DMS114 treated with DMSO at 0.1 percent for 48 hours (cell line): Measurements from ENCODE around the gene CDK13.
"Not testable (repeated sequence)": the region's sequence is repeated elsewhere in the genome, so short reads cannot be mapped to it uniquely, and the experiment has no call there.

Experiments used
- DNase-seq: peaks from one replicate; lab custom pipeline; 2025; ENCODE audit not compliant: unreplicated experiment; lab: John Stamatoyannopoulos, UW

The CDK13 gene

DNA sequence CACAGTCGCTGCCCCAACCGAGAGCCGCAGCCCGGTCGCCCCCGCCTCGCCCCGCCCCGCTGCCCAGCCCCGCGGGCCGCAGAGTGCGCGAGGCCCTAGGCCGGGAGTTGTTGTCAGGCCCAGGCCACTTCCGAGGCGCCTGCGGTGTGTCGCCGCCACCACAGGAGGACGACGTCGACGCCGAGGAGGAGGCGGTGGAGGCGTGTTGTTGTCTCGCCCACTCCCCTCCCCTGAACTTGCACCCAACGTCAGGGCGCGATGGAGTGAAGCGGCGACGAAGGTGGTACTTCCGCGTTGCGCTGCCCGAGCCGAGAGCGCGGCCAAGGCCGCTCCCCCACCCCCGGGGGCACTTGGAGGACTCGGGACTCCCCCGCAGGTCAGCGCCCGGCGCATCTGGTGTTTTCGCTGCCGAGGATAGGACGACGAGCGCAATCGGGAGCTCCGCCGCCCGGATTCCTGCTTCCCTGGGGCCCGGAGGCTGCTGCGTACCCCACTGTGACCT lies at the start of gene CDK13:
CDK13 (plus strand) TSS at position 286 of the 502 bp plus-strand sequence. CDS start 386 bp downstream, outside the sequence.
- DNase-seq = peak; percentile 75

DNA sequence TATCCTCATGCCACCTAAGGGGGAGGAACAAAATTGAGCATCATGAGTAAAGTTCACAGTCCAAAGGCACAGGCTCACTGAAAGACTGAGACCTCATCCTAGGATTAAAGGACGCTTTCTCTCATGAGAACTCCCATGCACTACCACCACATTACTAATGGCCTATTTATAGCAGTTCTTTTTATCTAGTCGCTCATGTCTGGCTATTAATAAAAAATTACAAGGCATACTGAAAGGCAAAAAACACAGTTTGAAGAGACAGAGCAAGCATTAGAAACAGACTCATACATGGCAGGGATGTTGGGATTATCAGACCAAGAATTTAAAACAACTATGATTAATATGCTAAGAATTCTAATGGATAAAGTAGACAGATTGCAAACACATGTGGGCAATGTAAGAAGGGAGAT lies 46.0 kb upstream of the CDK13 start:
- no peak for DNase-seq

DNA sequence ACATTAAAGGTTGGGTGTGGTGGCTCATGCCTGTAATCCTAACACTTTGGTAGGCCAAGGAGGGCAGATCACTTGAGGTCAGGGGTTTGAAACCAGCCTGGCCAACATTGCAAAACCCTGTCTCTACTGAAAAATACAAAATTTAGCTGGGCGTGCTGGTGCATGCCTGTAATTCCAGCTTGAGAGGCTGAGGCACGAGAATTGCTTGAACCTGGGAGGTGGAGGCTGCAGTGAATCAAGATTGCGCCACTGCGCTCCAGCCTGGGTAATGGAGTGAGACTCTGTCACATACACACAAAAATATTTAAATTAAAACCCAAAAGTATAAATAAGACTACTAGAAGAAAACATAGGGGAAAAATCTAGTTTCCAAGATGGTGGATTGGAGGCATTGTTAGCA lies 41.9 kb upstream of the CDK13 start:
- no peak for DNase-seq

DNA sequence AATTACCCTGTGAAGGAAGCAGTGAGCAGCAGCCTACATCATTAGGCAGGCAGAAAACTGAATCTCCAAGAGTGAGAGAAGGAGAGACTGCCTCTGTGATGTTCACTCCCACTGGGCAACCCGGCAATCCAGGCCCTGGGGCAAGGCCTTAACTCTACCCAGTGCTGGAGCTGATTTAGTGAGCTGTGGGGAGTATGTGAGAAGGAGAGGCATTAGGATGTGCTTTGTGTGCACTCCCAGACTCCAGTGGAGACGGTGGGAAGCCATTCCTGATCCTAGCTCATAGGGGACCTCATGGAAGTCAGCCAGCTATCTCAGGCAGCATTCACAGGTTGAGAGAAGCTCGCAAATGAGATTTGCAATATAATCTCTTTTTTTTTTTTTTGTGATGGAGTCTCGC lies 41.1 kb upstream of the CDK13 start:
- DNase-seq = no peak

DNA sequence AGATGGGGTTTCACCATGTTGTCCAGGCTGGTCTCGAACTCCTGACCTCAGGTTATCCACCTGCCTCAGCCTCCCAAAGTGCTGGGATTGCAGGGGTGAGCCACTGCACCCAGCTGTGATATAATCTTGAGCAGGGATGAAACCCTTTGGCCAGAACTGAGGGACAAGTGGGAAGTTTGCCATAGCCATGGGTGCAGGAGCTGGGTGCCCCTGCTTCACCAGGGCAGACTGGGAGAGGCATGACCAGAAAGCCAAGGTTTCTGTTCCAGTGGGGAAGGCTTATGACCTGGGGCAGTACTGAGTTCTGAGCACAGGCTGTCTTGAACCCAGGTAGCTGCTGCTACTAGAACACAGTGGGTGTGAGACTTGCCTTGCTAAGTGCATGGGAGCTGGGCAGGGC lies 40.5 kb upstream of the CDK13 start:
- DNase-seq = no peak

DNA sequence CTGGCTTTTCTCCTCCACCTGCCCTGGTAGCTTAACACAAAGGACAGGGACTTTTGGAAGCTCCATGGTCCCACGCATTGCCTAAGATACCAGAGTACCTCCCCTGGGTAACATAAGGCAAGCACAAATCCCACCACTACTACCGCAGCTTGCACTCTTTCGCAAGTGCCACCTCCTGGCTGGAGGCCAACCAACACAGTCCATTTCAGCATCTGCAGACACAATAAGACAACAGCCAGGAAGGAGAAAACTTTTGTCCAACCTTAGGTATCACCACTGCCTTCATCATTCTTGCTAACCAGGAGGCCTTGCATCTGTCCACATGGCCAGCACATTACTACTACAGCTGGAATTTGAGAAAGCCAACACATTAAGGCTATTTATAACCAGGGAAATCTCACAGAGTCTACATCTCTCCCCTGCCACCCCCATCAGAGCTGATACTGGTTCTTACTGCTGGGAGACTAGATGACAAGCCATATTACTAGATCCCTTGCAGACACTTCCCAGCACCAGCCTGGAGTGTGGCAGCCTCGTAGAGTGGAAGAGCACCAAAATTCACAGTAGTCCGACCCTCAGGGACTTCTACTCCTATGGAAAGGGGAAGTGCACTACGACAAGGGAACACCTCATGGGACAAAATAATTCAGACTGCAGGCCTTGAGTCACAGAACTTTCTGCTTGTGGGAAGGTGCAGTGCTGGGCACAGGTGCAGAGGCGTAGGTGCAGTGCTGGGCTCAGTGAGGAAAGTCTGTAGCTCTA lies 39.8 kb upstream of the CDK13 start:
- DNase-seq = no peak

DNA sequence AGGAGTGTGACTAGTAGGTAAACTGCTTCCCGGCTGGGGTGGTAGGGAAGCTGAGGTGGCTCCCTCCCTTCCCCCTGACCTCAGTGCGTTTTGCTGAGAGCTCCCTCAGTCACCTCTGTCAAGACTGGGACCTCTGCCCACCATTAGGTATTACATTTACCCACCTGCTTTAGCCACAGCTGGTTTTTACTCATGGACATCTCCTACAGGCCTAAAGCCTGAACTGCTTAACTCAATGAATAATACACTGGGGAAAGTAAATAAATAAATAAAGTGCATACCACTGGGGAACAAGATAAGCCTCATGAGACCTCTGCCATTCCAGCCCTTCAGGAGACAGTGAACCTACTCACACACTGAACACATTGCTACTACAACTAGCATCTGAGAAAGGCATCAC lies 38.9 kb upstream of the CDK13 start:
- DNase-seq = no peak

DNA sequence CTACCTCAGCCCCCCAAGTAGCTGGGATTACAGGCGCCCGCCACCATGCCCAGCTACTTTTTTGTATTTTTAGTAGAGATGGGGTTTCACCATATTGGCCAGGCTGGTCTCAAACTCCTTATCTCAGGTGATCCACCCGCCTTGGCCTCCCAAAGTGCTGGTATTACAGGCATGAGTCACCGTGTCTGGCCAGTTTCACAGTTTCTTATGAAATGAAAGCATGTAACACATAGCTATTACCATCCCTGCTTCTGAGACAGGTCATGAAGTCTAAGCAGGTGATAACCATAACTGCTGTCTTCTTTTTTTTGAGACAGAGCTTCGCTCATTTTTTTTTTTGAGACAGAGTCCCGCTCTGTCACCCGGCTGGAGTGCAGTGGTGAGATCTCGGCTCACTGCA lies 34.2 kb upstream of the CDK13 start:
- DNase-seq = not testable (repeated sequence)

DNA sequence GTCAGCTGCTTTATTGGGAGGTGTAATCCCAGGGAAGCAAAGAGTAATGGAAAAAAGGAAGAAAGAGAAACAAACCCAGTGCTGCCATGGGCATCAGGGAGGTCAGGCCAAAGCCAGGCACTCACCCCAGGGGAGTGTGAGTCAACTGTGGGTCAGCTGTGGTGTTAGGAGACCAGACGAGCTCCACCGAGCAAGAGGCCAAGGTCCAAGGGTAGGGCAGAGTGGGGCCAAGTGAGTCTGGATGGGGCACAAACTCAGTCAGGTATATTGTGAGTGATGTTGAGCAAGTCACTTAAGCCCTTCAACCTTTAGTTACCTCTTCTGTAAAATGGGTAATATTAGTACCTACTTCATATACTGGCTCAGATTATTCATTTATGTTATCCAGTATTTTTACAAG lies 30.4 kb upstream of the CDK13 start:
- no peak for DNase-seq

DNA sequence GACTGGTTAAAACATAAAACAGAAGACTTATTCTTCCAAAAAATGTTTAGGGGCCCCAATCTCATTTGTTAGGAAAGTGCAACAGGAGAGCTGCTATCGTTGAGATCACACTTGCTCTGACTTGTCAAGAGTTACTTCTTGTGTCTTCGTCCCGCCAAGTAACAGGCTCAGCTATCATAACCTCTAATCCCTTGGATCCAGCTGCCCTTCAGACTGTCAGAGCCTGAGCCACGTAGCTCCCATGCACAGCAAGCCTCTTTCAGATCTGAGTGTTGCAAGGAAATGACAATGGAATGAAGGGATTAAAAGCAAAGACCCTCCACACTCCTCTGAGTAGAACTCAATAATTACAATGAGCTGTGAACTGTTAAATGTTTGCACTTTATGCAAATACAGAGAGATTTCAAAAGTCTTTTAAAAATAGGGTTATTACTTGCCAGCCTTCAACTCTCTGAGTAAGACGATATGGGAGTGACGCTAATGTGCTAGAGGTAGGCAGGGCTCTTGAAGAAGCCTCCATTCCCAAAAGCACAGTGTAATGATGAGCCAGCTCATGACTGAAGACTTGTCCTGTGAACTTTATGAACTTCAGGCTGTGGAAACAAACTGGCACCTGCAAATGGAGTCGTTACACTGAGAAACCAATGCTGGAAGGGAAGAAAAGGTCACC lies 28.4 kb upstream of the CDK13 start:
- no peak for DNase-seq

DNA sequence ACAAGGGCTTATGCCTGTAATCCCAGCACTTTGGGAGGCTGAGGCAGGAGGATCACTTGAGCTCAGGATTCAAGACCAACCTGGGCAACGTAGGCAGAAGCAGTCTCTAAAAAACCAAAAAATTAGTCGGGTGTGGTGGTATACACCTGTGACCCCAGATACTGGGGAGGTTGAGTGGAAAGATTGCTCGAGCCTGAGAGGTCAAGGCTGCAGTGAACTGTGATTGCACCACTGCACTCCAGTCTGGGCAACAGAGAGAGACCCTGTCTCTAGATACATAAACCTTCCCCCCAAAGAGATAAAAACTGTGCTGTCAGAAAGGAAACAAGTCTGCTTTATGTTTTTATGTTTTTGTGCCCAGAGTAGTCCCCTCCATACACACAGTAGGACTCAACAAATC lies 27.5 kb upstream of the CDK13 start:
- DNase-seq = no peak

DNA sequence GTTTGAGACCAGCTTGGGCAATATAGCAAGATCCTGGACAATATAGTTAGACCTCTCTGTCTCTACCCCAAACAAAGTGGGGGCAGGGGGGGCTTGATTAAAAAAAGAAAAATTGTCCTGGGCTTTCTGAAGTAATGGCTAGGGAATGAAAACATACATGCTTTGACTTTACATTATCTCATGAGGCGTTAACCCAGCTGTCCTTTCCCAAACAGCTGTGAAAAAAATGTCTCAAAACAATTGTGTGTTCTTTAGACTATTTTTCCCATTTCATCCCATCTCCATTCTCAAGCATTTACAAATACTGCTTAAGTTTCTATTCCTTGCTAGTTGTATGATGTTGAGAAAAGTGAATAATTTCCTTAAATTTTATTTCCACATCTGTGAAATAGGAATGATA lies 27.0 kb upstream of the CDK13 start:
- DNase-seq = no peak

DNA sequence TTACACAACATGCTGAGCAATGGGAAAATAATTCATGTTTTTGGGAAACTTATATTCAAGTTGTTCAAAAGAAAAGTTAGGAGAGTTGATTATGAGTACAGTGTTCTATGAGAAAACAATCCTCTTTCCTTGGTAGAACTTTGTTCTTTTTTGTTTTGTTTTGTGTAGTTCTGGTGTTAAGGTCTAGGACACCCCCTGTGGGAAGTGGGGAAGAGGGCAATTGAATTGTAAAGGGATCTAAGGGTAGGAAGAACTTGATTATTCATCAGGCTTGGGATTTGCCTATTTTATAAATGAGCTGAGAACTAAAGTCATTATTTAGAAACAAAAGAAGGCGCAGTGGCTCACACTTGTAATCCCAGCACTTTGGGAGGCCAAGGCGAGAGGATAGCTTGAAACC lies 25.9 kb upstream of the CDK13 start:
- DNase-seq = no peak

DNA sequence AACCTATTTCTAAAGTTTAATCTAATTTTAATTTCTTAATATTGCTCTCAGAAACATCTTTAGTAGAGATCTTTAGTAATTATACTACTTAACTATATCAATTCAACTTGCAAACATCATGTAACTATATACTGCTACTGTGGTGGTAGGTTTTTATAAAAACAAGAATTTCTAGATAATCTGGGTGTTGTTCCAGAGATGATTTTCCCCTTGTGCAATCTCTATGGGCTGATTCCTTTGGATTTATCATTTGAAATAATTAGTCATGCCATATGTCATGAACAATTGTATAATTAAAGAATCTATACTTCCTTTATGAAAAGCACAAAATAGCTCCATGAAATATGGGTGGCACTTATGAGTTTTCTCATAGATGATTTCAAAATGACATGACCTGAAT lies 23.9 kb upstream of the CDK13 start:
- no peak for DNase-seq

DNA sequence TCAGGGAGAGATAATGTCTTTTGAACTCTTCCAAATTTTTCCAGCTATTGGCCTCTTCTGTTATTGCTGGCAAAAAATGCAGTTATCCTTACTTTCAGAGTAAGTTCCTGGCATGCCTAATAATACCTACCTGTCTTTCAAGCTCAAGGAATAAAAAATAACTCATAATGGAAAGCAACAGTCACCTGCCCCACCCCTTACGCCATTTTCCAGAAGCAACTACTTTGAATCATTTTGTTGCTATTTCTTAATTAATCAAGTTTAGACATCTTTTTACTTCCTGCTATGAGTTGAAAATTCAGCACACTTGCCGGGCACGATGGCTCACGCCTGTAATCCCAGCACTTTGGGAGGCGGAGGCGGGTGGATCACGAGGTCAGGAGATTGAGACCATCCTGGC lies 23.0 kb upstream of the CDK13 start:
- no peak for DNase-seq

DNA sequence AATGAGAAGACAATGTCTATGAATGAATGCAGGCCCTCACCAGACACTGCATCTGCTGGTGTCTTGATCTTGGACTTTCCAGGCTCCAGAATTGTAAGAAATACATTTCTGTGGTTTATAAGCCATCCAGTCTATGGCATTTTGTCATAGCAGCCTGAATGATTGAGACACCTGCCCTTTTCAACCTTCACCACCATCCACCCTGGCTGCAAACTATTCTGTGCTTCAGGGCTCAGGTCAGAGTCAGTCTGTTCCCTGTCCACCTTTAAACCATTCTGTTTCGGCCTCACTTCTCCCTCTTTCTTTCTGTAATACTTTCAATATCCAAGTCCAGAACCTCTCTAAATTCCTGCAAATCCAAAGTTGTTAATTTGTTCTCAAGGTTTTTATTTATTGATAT lies 15.9 kb upstream of the CDK13 start:
- DNase-seq = no peak

DNA sequence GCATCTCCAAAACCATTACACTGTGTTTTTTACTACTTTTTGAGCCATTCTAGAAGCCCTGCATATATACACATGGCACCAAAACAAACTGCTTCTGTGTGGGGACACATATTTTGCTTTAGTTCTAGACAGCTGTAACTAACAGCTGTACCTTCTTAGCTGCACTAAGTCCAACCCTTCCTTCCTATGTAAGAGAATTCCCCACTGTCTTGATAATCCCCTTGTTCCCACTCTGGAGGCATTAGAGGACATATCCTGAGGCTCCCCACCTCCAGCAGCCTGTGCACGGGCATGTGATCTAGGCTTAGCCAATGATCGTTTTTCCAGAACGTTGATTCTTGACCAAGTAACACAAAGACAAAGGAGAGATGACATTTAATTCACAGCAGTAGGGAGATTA lies 13.3 kb upstream of the CDK13 start:
- DNase-seq = no peak

DNA sequence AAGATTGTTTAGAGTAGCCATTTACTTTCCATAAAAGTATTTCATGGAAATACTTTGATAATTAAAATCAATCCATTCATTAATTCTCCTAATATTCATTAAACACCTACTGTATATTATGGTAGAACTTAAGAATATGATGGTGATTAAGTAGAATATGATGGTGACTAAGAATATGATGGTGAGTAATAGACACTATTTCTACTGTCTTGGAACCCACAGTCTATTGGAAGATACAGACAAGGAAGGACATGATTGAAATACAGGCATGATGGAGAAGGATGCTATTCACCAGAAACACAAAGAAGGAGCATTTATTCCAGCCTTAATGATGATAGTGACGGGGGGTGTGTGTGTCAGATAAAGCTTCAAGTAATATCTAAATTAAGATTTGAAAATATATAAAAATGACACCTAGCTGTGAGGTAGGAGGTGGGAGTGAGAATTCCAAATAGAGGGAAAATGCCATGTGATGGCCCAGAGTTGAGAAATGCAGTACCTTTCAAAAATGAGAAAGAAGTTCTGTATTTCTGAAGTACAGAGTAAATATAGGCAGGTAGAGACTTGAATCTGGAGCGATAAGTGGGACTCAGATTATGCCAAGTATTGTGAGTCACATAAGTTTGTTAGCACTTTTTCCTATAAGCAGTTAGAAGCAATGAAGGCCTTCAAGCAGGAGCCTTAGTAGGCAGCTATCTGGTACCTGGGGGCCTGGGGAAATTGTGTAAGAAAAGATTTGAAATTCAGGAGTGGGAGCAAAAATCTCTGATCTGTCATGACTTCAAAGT lies 12.5 kb upstream of the CDK13 start:
- DNase-seq = no peak

DNA sequence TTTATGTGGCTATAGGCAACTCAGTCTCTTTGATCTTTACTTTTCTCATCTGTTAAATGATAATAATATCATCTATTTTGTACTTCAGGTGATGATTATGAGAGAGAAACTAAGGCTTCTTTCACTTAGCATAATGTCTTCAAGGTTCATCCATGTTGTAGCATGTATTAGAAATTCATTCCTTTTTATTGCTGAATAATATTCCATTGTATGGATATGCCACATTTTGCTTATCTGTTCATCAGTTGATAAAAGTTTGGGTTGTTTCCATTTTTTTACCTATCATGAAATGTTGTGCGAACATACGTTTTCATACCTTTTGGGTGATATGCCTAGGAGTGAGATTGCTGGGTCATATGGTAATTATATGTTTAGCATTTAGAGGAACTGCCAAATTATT lies 7.2 kb upstream of the CDK13 start:
- DNase-seq = no peak

DNA sequence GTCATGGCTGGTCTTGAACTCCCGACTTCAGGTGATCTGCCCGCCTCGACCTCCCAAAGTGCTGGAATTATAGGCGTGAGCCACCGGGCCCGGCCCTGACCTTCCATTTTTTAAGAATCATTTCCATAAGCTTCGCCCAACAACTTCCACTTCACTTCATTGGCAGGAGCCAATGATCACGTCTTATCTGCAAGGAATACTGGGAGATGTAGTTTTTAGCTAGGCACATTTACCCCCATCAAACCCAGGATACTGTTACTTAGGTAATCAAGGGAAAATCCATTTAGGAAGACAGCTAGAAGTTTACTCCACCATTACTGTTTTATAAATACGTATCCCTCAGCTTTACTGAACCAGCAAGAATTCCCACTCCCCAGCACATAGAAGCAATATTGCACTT lies 3.4 kb upstream of the CDK13 start:
- DNase-seq = no peak

DNA sequence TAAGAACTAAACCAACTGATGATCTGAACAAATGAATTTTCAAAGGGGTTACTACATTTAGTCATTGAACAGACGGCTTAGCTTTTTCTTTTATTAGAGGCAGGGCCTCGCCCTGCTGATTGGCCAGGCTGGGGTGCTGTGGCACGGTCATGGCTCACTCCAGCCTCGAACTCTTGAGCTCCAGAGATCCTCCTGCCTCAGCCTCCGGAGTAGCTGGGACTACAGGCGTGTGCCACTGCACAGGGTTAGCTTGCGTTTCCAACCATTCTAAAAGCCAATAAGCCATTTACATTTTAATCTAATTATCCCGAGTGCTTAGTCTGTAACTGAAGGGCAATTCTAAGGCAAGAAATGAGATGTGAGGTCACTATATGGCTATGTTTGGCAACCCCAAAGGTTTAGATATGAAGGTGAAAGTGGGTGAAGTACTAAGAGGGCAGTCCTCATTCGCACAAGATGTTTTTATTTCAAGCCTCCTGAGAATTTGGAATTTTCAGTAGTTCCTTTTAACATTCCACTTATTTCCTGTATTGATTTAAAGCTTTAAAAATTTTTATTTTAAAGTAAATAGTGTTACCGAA lies 1.6 kb upstream of the CDK13 start:
- DNase-seq = no peak
